GM13977 (cell line): ENCODE results near the gene FAM185A.

ENCODE experiments used
- DNase-seq: peaks from one replicate; pipeline ENCODE4 v3.0.0; 2012; ENCODE audit warnings: low spot score
- in situ Hi-C: fragments of 300-500 bp; cut with MboI; formaldehyde crosslinking; loops from one replicate; pipeline ENCODE4 v1.12.0; 2022; ENCODE audit warnings: low sequenced_read_pairs, low pct_unique_long_range_greater_than_20kb, mixed read lengths, inconsistent platforms; ENCODE audit not compliant: unreplicated experiment
- TF ChIP-seq, protein P1 (sequence below): IDR thresholded peaks from 2 replicates; pipeline ENCODE4 v1.5.1; 2012; ENCODE audit warnings: mild to moderate bottlenecking, control low read depth; ENCODE audit not compliant: insufficient read depth; ENCODE audit errors: extremely low read depth, missing control alignments

Gene FAM185A

DNA sequence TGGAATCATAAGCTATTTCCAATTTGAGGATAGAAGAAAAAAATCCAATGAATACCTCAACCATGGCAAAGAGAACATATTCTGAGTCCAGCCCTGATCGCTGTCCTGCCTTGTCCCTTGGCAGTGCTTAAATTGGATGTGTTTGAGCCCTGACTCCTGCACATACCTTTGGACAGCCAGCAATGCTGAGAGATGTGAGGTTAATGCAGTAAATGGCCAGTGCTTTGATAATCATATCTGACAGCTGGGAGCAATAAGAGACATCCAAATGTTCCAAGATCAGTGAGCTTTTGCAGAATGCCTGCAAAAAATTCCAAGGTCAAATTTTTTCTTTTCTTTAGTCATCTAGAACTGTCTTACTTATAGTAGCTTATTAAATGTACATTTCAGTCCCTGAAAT is 83.9 kb downstream of the FAM185A start:
- in situ Hi-C loops: no loop called here
- no peak for DNase-seq
- TF ChIP-seq, protein P1, sequence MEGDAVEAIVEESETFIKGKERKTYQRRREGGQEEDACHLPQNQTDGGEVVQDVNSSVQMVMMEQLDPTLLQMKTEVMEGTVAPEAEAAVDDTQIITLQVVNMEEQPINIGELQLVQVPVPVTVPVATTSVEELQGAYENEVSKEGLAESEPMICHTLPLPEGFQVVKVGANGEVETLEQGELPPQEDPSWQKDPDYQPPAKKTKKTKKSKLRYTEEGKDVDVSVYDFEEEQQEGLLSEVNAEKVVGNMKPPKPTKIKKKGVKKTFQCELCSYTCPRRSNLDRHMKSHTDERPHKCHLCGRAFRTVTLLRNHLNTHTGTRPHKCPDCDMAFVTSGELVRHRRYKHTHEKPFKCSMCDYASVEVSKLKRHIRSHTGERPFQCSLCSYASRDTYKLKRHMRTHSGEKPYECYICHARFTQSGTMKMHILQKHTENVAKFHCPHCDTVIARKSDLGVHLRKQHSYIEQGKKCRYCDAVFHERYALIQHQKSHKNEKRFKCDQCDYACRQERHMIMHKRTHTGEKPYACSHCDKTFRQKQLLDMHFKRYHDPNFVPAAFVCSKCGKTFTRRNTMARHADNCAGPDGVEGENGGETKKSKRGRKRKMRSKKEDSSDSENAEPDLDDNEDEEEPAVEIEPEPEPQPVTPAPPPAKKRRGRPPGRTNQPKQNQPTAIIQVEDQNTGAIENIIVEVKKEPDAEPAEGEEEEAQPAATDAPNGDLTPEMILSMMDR: no peak

DNA sequence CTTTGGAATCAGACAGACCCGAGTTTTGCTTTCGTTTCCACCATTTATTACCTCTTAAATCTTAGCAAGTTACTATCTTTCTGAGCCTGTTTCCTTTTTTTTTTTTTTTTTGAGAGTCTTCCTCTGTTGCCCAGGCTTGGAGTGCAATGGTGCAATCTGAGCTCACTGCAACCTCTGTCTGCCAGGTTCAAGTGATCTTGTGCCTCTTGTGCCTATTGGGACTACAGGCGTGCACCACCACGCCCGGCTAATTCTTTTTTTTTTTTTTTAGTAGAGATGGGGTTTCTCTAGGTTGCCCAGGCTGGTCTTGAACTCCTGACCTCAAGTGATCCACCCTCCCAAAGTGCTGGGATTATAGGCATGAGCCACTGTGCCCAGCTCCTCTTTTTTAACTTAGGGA is 84.5 kb downstream of the FAM185A start:
- TF ChIP-seq, protein P1: no peak
- DNase-seq: no peak
- in situ Hi-C loops: no loop called here

DNA sequence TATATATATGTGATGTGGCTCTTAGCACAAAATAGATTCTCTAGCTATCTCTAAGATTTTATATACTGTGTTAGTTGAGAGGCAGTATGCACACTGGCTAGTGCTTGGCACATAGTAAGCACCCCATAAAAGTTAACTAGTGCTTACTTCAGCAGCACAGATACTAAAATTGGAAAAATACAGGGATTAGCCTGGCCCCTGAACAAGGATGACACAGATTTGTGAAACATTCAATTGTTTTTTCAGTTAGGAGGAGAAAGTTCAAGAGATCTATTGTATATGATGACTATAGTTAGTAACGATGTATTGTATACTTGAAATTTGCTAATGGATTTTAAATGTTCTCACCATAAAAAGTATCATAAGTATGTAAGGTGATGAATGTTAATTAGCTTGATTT is 85.7 kb downstream of the FAM185A start:
- no peak for DNase-seq
- TF ChIP-seq, protein P1: no peak
- in situ Hi-C loops: no loop called here

DNA sequence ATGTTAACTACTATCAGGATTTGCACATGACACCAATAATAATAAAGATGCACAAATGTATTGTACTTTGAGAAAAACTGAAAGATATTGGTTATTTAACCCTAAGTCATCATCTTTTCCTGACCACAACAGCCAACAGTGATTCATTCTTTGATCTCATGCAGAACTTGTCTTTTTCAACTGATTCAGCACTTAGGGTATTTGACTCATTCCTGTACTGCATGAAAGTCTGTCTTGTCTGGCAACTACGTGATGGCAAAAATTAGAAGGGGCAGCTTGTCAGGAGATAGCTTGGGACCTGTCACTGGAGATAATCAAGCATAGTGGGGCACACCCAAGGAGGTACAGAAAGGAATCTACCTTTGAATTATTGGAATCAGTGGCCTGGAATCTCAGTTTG is 86.2 kb downstream of the FAM185A start:
- DNase-seq: peak; percentile 56
- TF ChIP-seq, protein P1: no peak
- in situ Hi-C loops: no loop called here

DNA sequence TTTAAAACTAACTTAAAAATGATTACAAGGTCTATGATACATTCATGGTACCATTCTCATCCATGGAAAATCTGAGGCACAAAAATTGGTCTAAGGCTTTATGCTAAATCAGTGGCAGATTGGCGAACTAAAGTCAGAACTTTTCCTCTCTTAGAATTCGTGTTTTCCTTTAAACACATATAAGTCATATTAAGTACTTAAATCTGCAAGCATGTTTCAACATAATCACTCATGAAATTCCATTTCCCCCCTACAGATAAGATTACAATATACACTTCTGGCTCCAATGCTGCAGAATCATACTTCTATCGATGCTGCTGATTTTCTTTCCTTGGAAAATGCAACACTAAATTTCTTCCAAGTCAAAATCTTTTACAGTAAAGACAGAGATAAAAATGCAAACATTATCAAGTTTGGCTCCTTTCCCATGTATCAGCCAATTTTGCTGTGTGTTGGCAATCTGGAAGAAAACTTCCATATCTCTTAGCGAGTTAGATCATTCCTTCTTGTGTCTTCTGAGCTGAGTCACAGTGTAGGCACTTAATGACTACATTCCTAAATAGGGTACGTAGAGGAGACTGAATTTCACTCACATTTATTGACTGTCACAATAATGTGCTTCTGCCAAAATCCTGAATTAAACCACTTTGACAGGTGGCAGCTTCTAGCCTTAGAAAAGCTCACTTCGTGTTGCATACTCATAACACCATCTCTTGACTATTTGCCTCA is 87.6 kb downstream of the FAM185A start:
- DNase-seq: no peak
- in situ Hi-C loops: no loop called here
- TF ChIP-seq, protein P1: no peak

DNA sequence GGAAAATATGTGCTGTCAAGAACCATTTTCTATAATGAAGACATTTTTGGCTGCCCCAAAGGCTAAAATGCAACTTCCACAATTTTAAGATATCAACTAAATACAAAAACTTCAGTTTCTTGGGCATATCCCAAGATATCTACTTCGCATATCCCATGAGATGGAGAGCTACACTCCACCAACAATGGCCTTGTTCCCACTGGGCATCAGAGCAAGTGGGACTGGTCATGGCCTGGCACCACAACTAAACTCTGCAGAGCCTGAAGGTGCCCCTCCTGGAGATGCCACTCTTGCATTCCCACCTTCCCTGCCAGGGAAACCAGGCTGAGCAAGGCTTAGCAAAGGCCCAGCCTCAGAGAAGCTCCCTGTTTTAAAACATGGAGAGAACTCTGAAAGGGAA is 88.2 kb downstream of the FAM185A start:
- TF ChIP-seq, protein P1: no peak
- in situ Hi-C loops: no loop called here
- DNase-seq: no peak
